Right lobe of liver (tissue), 6 donors: ENCODE data around the gene RPP25L. TPM values are rescaled to one million over a fixed set of nuclear protein-coding genes. Genes with fewer than 3 reads are reported as not detected.
A peak's percentile ranks its signal among the peaks of the same experiment; 100 is the strongest.

Experiments
- ATAC-seq, 4 donors: fragments of 200-7000 bp; cut with Tn5 transposase; one replicate each; pipeline ENCODE4 v1.9.1; 2020; ENCODE audit warnings: mild to moderate bottlenecking in 4 of 4, moderate library complexity in 4 of 4
- DNase-seq, 3 donors: peaks; one replicate each; pipeline ENCODE4 v3.0.0-alpha.2; 2020
- H3K27ac ChIP-seq, 3 donors: fragments of 200-600 bp; one replicate each; pipeline ENCODE4 v1.8.0; 2022
- H3K27me3 ChIP-seq, 2 donors: fragments of 200-600 bp; one replicate each; pipeline ENCODE4 v1.8.0; 2022
- H3K36me3 ChIP-seq, 4 donors: fragments of 200-600 bp; sonication (generic) in 1 of 4; one replicate each; pipeline versions ENCODE4 v1.5.1 to v1.8.0; 2017 to 2022; ENCODE audit warnings: control low read depth in 1 of 4
- H3K4me1 ChIP-seq, 4 donors: fragments of 200-600 bp; sonication (generic) in 1 of 4; one replicate each; pipeline versions ENCODE4 v1.5.1 to v1.8.0; 2017 to 2022; ENCODE audit warnings: control low read depth in 1 of 4
- H3K4me3 ChIP-seq, 3 donors: fragments of 200-600 bp; one replicate each; pipeline ENCODE4 v1.8.0; 2022
- H3K9me3 ChIP-seq, 4 donors: fragments of 200-600 bp; sonication (generic) in 1 of 4; one replicate each; pipeline versions ENCODE4 v1.5.1 to v1.8.0; 2017 to 2022; ENCODE audit warnings: control low read depth in 1 of 4
- CTCF ChIP-seq, 4 donors: fragments of 200-600 bp in 3 of 4; fragments of 450-650 bp in 1 of 4; IDR thresholded peaks; one replicate each; pipeline versions ENCODE4 v1.5.1 to v1.8.0; 2016 to 2022; ENCODE audit warnings: antibody characterized with exemption in 4 of 4, mild to moderate bottlenecking in 2 of 4
- POLR2A ChIP-seq: fragments of 450-650 bp; IDR thresholded peaks from one replicate; pipeline ENCODE4 v1.6.1; 2017; ENCODE audit warnings: antibody characterized with exemption, mild to moderate bottlenecking
- WGBS: methylation state at CpG from one replicate; pipeline ENCODE4 v1.1.6; 2018; ENCODE audit warnings: low coverage, low lambda C conversion rate; ENCODE audit not compliant: insufficient coverage; ENCODE audit errors: missing lambda C conversion rate; 5-methylcytosine and 5-hydroxymethylcytosine counted together
- intact Hi-C, 2 donors: fragments of 100-400 bp; cut with DNase I; formaldehyde crosslinking; loops; one replicate each; pipeline versions ENCODE4 v1.11.2 to v1.14.1; 2022
- total RNA-seq, 6 experiments: library from RNA; depleted of rRNA in 2 of 6; stranded (reverse); fragments of >200 nt in 2 of 6; fragmentation: NEBNext Ultra II Directional in 3 of 6; extraction: Animal tissue kit (Norgen Biotek cat#: 25700) in 3 of 6; gene quantifications; one replicate each; pipeline versions ENCODE4 v1.1.0 to v1.2.4, GENCODE V29; 2016 to 2023
- donor health status: DM: no; HTN: yes; CAD: no.
- donor health status: DM: no; HTN: no; CAD: no.
- donor health status: DM: no; HTN: no; CAD: no.
- donor health status: DM: no; HTN: yes; CAD: no.
- donor health status: DM: no; HTN: yes; CAD: no.

The RPP25L gene
- total RNA-seq, 6 experiments from 2014 or later: 15.2 to 29.1 (median 25.0) TPM

- H3K27me3 ChIP-seq: no peaks in the 10 kb centered on the region
- WGBS: 4% methylated on average over 13 of the region's 24 CpGs
- H3K36me3 ChIP-seq: peaks cover 0 to 17% (median 9%) of the 10 kb centered on the region in 4 donors
- H3K9me3 ChIP-seq: no peaks in the 10 kb centered on the region
- H3K27ac ChIP-seq: peak within 1 kb of the TSS; percentile 18 to 77 (median 45)
- ATAC-seq: peak; percentile 86 to 94 (median 89)
- H3K4me1 ChIP-seq: peaks cover 0 to 46% (median 20%) of the 10 kb centered on the region in 4 donors
- peak within 1 kb of the TSS; percentile 14 to 59 (median 23) for H3K4me3 ChIP-seq
- TF ChIP-seq CTCF (IDR thresholded peaks at IDR 0.05) (peak in 1 of 4 donors; percentile 14), POLR2A (peak; percentile 41)
- peak; percentile 94 to 97 (median 97) for DNase-seq
- intact Hi-C loops: no loop called here
Measured at GRCh38 chr9:34651876-34652601, 40.1 kb upstream of the RPP25L start, which contains the start of gene IL11RA. IL11RA (plus strand) TSS chr9:34652185; CDS start chr9:34655218, 3,033 bp downstream.

DNA sequence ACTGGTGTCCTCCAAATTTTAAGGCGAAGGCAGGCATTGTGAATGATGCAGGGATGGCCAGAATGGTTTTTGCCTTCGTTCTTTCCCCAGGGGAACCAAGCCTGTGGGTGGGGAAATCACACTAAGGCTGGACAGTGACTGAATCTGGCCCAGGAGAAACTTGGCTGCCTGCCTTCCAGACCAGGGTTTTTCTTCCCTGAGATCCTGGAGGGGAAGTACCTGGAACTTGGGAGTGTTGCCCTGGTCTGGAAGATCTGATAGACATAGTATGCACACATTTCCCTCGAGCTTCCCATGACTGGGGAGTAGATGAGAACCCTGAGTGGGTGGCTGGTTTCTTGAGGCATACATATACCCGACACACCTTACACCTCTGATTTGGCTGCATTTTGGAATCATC, 39.4 kb upstream of the RPP25L start:
- intact Hi-C loops: no loop called here
- H3K27ac ChIP-seq: peak overlapping the region; percentile 18 to 77 (median 45)
- TF ChIP-seq POLR2A (no peak), CTCF (IDR thresholded peaks at IDR 0.05) (no peak)
- H3K4me3 ChIP-seq: peak overlapping the region; percentile 14 to 59 (median 23)
- 19% methylated on average over 3 of the region's 4 CpGs for WGBS
- ATAC-seq (peak; percentile 2 to 24 (median 16)), DNase-seq (peak in 2 of 3 donors; percentile 69 to 82)
- no peaks in the 10 kb centered on the region for H3K9me3 ChIP-seq
- peaks cover 0 to 17% (median 9%) of the 10 kb centered on the region in 4 donors for H3K36me3 ChIP-seq
- H3K4me1 ChIP-seq: peaks cover 0 to 46% (median 20%) of the 10 kb centered on the region in 4 donors
- no peaks in the 10 kb centered on the region for H3K27me3 ChIP-seq

GRCh38 chr9:34650816-34651215, 38.9 kb upstream of the RPP25L start:
- 0% methylated on average over 2 of the region's 5 CpGs for WGBS
- ATAC-seq (peak in 1 of 4 donors; percentile 0), DNase-seq (peak; percentile 57 to 83 (median 76))
- Histone ChIP-seq H3K4me3 (peak overlapping the region in 1 of 3 donors; percentile 59), H3K36me3 (peaks cover 0 to 17% (median 9%) of the 10 kb centered on the region in 4 donors), H3K4me1 (peaks cover 0 to 50% (median 22%) of the 10 kb centered on the region in 4 donors), H3K27ac (peak overlapping the region in 2 of 3 donors; percentile 18 to 77), H3K9me3 (no peaks in the 10 kb centered on the region), H3K27me3 (no peaks in the 10 kb centered on the region)
- intact Hi-C loops: no loop called here
- TF ChIP-seq CTCF (IDR thresholded peaks at IDR 0.05): no peak
- no peak for TF ChIP-seq POLR2A

DNA sequence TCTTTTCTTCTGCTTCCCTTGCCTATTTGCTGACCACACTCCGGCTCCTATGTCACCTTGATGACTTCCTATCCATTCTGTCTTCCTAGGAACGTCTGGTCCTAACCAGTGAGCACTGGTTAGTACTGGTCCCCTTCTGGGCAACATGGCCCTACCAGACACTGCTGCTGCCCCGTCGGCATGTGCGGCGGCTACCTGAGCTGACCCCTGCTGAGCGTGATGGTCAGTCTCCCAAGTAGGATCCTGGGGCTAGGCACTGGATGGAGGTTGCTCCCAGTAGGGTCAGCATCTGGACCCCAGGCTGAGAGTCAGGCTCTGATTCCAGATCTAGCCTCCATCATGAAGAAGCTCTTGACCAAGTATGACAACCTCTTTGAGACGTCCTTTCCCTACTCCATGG, 36.8 kb upstream of the RPP25L start:
- Histone ChIP-seq H3K36me3 (peaks cover 0 to 17% (median 9%) of the 10 kb centered on the region in 4 donors), H3K27ac (no peak overlapping the region), H3K4me1 (peaks cover 0 to 70% (median 30%) of the 10 kb centered on the region in 4 donors), H3K27me3 (no peaks in the 10 kb centered on the region), H3K4me3 (no peak overlapping the region), H3K9me3 (no peaks in the 10 kb centered on the region)
- no peak for ATAC-seq
- WGBS: 81% methylated on average over 5 of the region's 8 CpGs
- intact Hi-C loops: no loop called here
- no peak for DNase-seq
- TF ChIP-seq CTCF (IDR thresholded peaks at IDR 0.05): no peak
- TF ChIP-seq POLR2A: no peak
